Keratinocyte (primary cell): ENCODE data around the gene CASQ1.

Experiments used
- CTCF ChIP-seq, 3 experiments: IDR thresholded peaks in 1 of 3; conservative IDR thresholded peaks in 1 of 3; optimal IDR thresholded peaks in 1 of 3; 2 replicates in 2 of 3; 3 replicates in 1 of 3; pipeline versions ENCODE3 to v1.5.1; 2011; ENCODE audit warnings: low read length in 3 of 3, mild to moderate bottlenecking in 3 of 3, moderate library complexity in 2 of 3, control low read depth in 1 of 3, inconsistent platforms in 1 of 3; ENCODE audit not compliant: insufficient read depth in 2 of 3; ENCODE audit errors: extremely low read depth in 1 of 3
- EZH2 ChIP-seq: IDR thresholded peaks from one replicate; pipeline ENCODE4 v1.6.1; 2012; ENCODE audit warnings: inconsistent platforms, mild to moderate bottlenecking, low read length, moderate library complexity

- TF ChIP-seq CTCF (optimal IDR thresholded peaks at IDR 0.05 in 1 of 3, IDR thresholded peaks at IDR 0.05 in 1 of 3, conservative IDR thresholded peaks at IDR 0.05 in 1 of 3; ENCODE audit: extremely low read depth in 1 of 3, insufficient read depth in 2 of 3, low read length in 3 of 3), result no peak
- TF ChIP-seq EZH2, result no peak
These were observed 15.1 kb downstream of the CASQ1 start, which contains the start of gene PEA15 for GRCh38 chr1:160205242-160206035.
